Caco-2 (cell line): ENCODE results near the gene DHDDS. TPM values are rescaled to one million over a fixed set of nuclear protein-coding genes. Genes with fewer than 3 reads are reported as not detected.

ENCODE experiments used
- BruUV-seq: library from RNA; stranded (reverse); fragments of 400-500 nt; replicated peaks from 2 replicates; lab custom pipeline; 2021; lab: Mats Ljungman, UMichigan
- CTCF ChIA-PET: fragments of 300-600 bp; sonication (Branson Sonifier 250); formaldehyde crosslinking; loops from one replicate; lab custom pipeline; 2022; ENCODE audit warnings: antibody characterized with exemption; lab: Charles Lee
- POLR2A ChIA-PET: fragments of 300-600 bp; sonication (Branson Sonifier 250); formaldehyde crosslinking; loops from one replicate; lab custom pipeline; 2022; ENCODE audit warnings: antibody characterized with exemption; lab: Charles Lee
- DNase-seq, 2 experiments: peaks; one replicate each; pipeline versions ENCODE4 v3.0.0 to v3.0.0-alpha.2; 2020 to 2022
- H3K27me3 ChIP-seq: replicated peaks from 2 replicates; pipeline ENCODE4 v1.6.0; 2011; ENCODE audit warnings: low read length; ENCODE audit not compliant: control insufficient read depth, insufficient read depth
- H3K36me3 ChIP-seq: 2 replicates; pipeline ENCODE4 v1.5.1; 2011; ENCODE audit warnings: low read length; ENCODE audit not compliant: control insufficient read depth, insufficient read depth
- H3K4me1 ChIP-seq: fragments of 250-450 bp; sonication (Bioruptor Pico); 2 replicates; pipeline ENCODE4 v1.5.1; 2020; ENCODE audit warnings: mild to moderate bottlenecking
- H3K4me3 ChIP-seq: 2 replicates; pipeline ENCODE4 v1.5.1; 2011; ENCODE audit warnings: low read depth, mild to moderate bottlenecking, control low read depth, low read length
- H3K9me3 ChIP-seq: fragments of 250-450 bp; sonication (Bioruptor Pico); 2 replicates; pipeline ENCODE4 v1.5.1; 2020; ENCODE audit warnings: mild to moderate bottlenecking, moderate library complexity
- H3K27ac Mint-ChIP-seq: one replicate; pipeline ENCODE4 v1.8.0; 2022; ENCODE audit warnings: mixed read lengths; ENCODE audit not compliant: unreplicated experiment
- H3K27me3 Mint-ChIP-seq: one replicate; pipeline ENCODE4 v1.8.0; 2022; ENCODE audit warnings: mixed read lengths; ENCODE audit not compliant: insufficient read depth, unreplicated experiment
- H3K36me3 Mint-ChIP-seq: one replicate; pipeline ENCODE4 v1.8.0; 2022; ENCODE audit warnings: mild to moderate bottlenecking, mixed read lengths; ENCODE audit not compliant: insufficient read depth, unreplicated experiment
- H3K4me1 Mint-ChIP-seq: one replicate; pipeline ENCODE4 v1.8.0; 2022; ENCODE audit warnings: low read depth, mixed read lengths; ENCODE audit not compliant: unreplicated experiment
- H3K4me3 Mint-ChIP-seq: one replicate; pipeline ENCODE4 v1.8.0; 2022; ENCODE audit warnings: mild to moderate bottlenecking, moderate library complexity, mixed read lengths; ENCODE audit not compliant: unreplicated experiment
- H3K9me3 Mint-ChIP-seq: one replicate; pipeline ENCODE4 v1.8.0; 2022; ENCODE audit warnings: mixed read lengths; ENCODE audit not compliant: unreplicated experiment
- CTCF ChIP-seq, 2 experiments: fragments of 200-600 bp in 1 of 2; IDR thresholded peaks; 1 replicate in 1 of 2; 2 replicates in 1 of 2; pipeline versions ENCODE4 v1.5.1 to v1.8.0; 2011 to 2022; ENCODE audit warnings: antibody characterized with exemption in 1 of 2, control low read depth in 1 of 2, inconsistent platforms in 1 of 2, low read depth in 1 of 2, low read length in 1 of 2, mild to moderate bottlenecking in 1 of 2, moderate library complexity in 1 of 2; ENCODE audit not compliant: insufficient read depth in 1 of 2, severe bottlenecking in 1 of 2, unreplicated experiment in 1 of 2
- intact Hi-C: fragments of 100-400 bp; cut with micrococcal nuclease; formaldehyde crosslinking; loops from one replicate; pipeline ENCODE4 v1.10.0; 2022; ENCODE audit not compliant: unreplicated experiment
- total RNA-seq: library from RNA; stranded (reverse); gene quantifications from 2 replicates; pipeline ENCODE4 v1.2.3, GENCODE V29; 2022

The DHDDS gene
- total RNA-seq, 1 experiment from 2014 or later, result 55.6 TPM

- no peaks in the 10 kb centered on the region for H3K27me3 ChIP-seq
- H3K9me3 Mint-ChIP-seq, result no peaks in the 10 kb centered on the region
- intact Hi-C loops, result no loop called here
- no peaks in the 10 kb centered on the region for H3K27me3 Mint-ChIP-seq
- peaks cover 44% of the 10 kb centered on the region for H3K36me3 Mint-ChIP-seq
- H3K36me3 ChIP-seq, result no peaks in the 10 kb centered on the region
- ChIA-PET POLR2A (no interaction called here), CTCF (no interaction called here)
- H3K27ac Mint-ChIP-seq, result no peak overlapping the region
- BruUV-seq, result no TSS peak
- no peak for TF ChIP-seq CTCF (IDR thresholded peaks at IDR 0.05; ENCODE audit: insufficient read depth in 1 of 2, low read depth in 1 of 2, low read length in 1 of 2, severe bottlenecking in 1 of 2, unreplicated experiment in 1 of 2)
- no peaks in the 10 kb centered on the region for H3K4me1 ChIP-seq
- H3K4me3 ChIP-seq, result no peak overlapping the region
- no peaks in the 10 kb centered on the region for H3K4me1 Mint-ChIP-seq
- H3K9me3 ChIP-seq, result no peaks in the 10 kb centered on the region
- H3K4me3 Mint-ChIP-seq, result no peak overlapping the region
- DNase-seq, result no peak
These were observed 27.0 kb downstream of the DHDDS start for GRCh38 chr1:26459148-26459547.

GRCh38 chr1:26459573-26460031 is 27.5 kb downstream of the DHDDS start:
- no peak for DNase-seq
- Histone ChIP-seq H3K27me3 (no peaks in the 10 kb centered on the region), H3K36me3 (no peaks in the 10 kb centered on the region), H3K4me1 (no peaks in the 10 kb centered on the region), H3K9me3 (no peaks in the 10 kb centered on the region), H3K4me3 (no peak overlapping the region)
- TF ChIP-seq CTCF (IDR thresholded peaks at IDR 0.05; ENCODE audit: insufficient read depth in 1 of 2, low read depth in 1 of 2, low read length in 1 of 2, severe bottlenecking in 1 of 2, unreplicated experiment in 1 of 2), result no peak
- ChIA-PET POLR2A (no interaction called here), CTCF (no interaction called here)
- H3K9me3 Mint-ChIP-seq, result no peaks in the 10 kb centered on the region
- intact Hi-C loops, result no loop called here
- peaks cover 44% of the 10 kb centered on the region for H3K36me3 Mint-ChIP-seq
- no peaks in the 10 kb centered on the region for H3K4me1 Mint-ChIP-seq
- H3K4me3 Mint-ChIP-seq, result no peak overlapping the region
- no TSS peak for BruUV-seq
- no peak overlapping the region for H3K27ac Mint-ChIP-seq
- no peaks in the 10 kb centered on the region for H3K27me3 Mint-ChIP-seq

- Histone ChIP-seq H3K4me1 (peaks cover 5% of the 10 kb centered on the region), H3K4me3 (no peak overlapping the region), H3K9me3 (no peaks in the 10 kb centered on the region), H3K36me3 (no peaks in the 10 kb centered on the region; the same call in 1 of the 2 replicates), H3K27me3 (no peaks in the 10 kb centered on the region)
- POLR2A ChIA-PET, result no interaction called here
- Mint-ChIP-seq H3K36me3 (peaks cover 65% of the 10 kb centered on the region), H3K4me1 (peaks cover 12% of the 10 kb centered on the region), H3K27ac (no peak overlapping the region), H3K27me3 (no peaks in the 10 kb centered on the region), H3K4me3 (no peak overlapping the region), H3K9me3 (no peaks in the 10 kb centered on the region)
- DNase-seq, result no peak
- intact Hi-C loops, result no loop called here
- CTCF ChIA-PET, result no interaction called here
- no peak for TF ChIP-seq CTCF (IDR thresholded peaks at IDR 0.05; ENCODE audit: insufficient read depth in 1 of 2, low read depth in 1 of 2, low read length in 1 of 2, severe bottlenecking in 1 of 2, unreplicated experiment in 1 of 2)
- no TSS peak for BruUV-seq
These were observed 36.8 kb downstream of the DHDDS start for GRCh38 chr1:26468911-26469310.
